Measurements from ENCODE around the gene VSTM2A.

VSTM2A gene

GRCh38 chr7:54550471-54550870 lies 8.3 kb downstream of the VSTM2A start:
- no peaks in the 10 kb centered on the region for H3K79me2 ChIP-seq (ENCODE audit: control insufficient read depth, insufficient read depth, low read length, unreplicated experiment)
- no peaks in the 10 kb centered on the region for H3K4me1 ChIP-seq (ENCODE audit: control insufficient read depth, insufficient read depth, low read length, unreplicated experiment)
- H3K27me3 ChIP-seq (ENCODE audit: insufficient read depth, low read length): peaks cover 26% of the 10 kb centered on the region
- H3K36me3 ChIP-seq (ENCODE audit: insufficient read depth, low read length): no peaks in the 10 kb centered on the region
- no peak overlapping the region for H2AFZ ChIP-seq (ENCODE audit: low read length, unreplicated experiment)
- no peak overlapping the region for H3K27ac ChIP-seq (ENCODE audit: low read depth, low read length)
- no peak overlapping the region for H3K4me3 ChIP-seq (ENCODE audit: low read depth, low read length)

GRCh38 chr7:54556121-54556520 lies 13.9 kb downstream of the VSTM2A start:
- H2AFZ ChIP-seq (ENCODE audit: low read length, unreplicated experiment): no peak overlapping the region
- H3K4me1 ChIP-seq (ENCODE audit: control insufficient read depth, insufficient read depth, low read length, unreplicated experiment): no peaks in the 10 kb centered on the region
- H3K27ac ChIP-seq (ENCODE audit: low read depth, low read length): no peak overlapping the region
- no peaks in the 10 kb centered on the region for H3K36me3 ChIP-seq (ENCODE audit: insufficient read depth, low read length)
- H3K79me2 ChIP-seq (ENCODE audit: control insufficient read depth, insufficient read depth, low read length, unreplicated experiment): no peaks in the 10 kb centered on the region
- H3K27me3 ChIP-seq (ENCODE audit: insufficient read depth, low read length): no peaks in the 10 kb centered on the region
- H3K4me3 ChIP-seq (ENCODE audit: low read depth, low read length): no peak overlapping the region

- H3K4me1 ChIP-seq (ENCODE audit: control insufficient read depth, insufficient read depth, low read length, unreplicated experiment): no peaks in the 10 kb centered on the region
- no peaks in the 10 kb centered on the region for H3K27me3 ChIP-seq (ENCODE audit: insufficient read depth, low read length)
- no peak overlapping the region for H3K27ac ChIP-seq (ENCODE audit: low read depth, low read length)
- no peak overlapping the region for H3K4me3 ChIP-seq (ENCODE audit: low read depth, low read length)
- no peaks in the 10 kb centered on the region for H3K36me3 ChIP-seq (ENCODE audit: insufficient read depth, low read length)
- no peak overlapping the region for H2AFZ ChIP-seq (ENCODE audit: low read length, unreplicated experiment)
- no peaks in the 10 kb centered on the region for H3K79me2 ChIP-seq (ENCODE audit: control insufficient read depth, insufficient read depth, low read length, unreplicated experiment)
Measured at GRCh38 chr7:54559401-54559800, 17.2 kb downstream of the VSTM2A start.

DNA sequence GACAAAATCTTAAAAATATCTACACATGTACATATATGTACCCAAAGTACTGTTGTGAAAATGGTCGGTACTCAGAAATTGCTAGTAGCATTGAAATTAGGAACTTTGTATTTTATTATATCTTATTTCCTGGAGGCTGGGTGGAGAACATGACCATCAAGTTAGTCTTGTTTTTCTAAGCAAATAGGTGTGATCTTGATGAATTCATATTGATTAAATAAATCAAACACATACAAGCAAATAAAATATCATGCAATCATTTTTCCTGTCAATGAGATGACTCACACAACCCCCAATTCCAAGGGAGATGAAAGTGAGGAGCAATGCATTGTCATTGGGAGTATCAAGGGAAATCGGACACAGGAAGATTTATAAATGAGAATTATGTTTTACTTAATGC lies 18.0 kb downstream of the VSTM2A start:
- Histone ChIP-seq H3K36me3 (ENCODE audit: insufficient read depth, low read length) (no peaks in the 10 kb centered on the region), H2AFZ (ENCODE audit: low read length, unreplicated experiment) (no peak overlapping the region), H3K27me3 (ENCODE audit: insufficient read depth, low read length) (no peaks in the 10 kb centered on the region), H3K4me3 (ENCODE audit: low read depth, low read length) (no peak overlapping the region), H3K27ac (ENCODE audit: low read depth, low read length) (no peak overlapping the region), H3K4me1 (ENCODE audit: control insufficient read depth, insufficient read depth, low read length, unreplicated experiment) (no peaks in the 10 kb centered on the region), H3K79me2 (ENCODE audit: control insufficient read depth, insufficient read depth, low read length, unreplicated experiment) (no peaks in the 10 kb centered on the region)

- H2AFZ ChIP-seq (ENCODE audit: low read length, unreplicated experiment): no peak overlapping the region
- no peaks in the 10 kb centered on the region for H3K27me3 ChIP-seq (ENCODE audit: insufficient read depth, low read length)
- no peak overlapping the region for H3K4me3 ChIP-seq (ENCODE audit: low read depth, low read length)
- H3K4me1 ChIP-seq (ENCODE audit: control insufficient read depth, insufficient read depth, low read length, unreplicated experiment): no peaks in the 10 kb centered on the region
- no peaks in the 10 kb centered on the region for H3K36me3 ChIP-seq (ENCODE audit: insufficient read depth, low read length)
- no peak overlapping the region for H3K27ac ChIP-seq (ENCODE audit: low read depth, low read length)
- no peaks in the 10 kb centered on the region for H3K79me2 ChIP-seq (ENCODE audit: control insufficient read depth, insufficient read depth, low read length, unreplicated experiment)
Measured at GRCh38 chr7:54560723-54561122, 18.5 kb downstream of the VSTM2A start.

DNA sequence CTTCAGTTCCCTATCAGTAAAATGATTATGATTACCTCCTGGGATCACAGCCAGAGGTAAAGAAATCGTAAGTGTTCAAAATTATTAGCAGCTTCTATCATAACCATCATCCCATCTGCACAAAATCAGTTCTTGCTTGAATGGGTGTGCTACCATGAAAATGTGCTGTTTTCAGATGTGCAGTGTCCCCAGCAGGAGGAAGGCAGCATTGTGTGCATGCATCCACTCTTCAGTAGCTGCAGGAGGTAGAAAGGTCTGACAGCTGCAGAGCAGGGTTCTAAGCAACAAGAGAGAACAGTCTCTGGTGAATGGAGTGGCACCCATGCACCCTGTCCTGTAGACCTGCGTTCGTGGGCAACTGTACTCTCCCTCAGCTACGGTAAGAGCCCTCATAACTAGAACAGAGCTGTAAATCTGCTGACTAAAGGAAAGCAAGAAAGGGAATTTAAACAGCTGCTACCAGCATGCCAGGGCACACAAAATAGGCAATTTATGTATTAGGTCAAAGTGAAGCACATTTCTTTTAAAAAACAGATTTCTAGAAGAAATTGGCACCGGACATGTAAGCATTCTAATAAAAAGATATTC lies 21.2 kb downstream of the VSTM2A start:
- Histone ChIP-seq H2AFZ (ENCODE audit: low read length, unreplicated experiment) (no peak overlapping the region), H3K4me3 (ENCODE audit: low read depth, low read length) (no peak overlapping the region), H3K27ac (ENCODE audit: low read depth, low read length) (no peak overlapping the region), H3K36me3 (ENCODE audit: insufficient read depth, low read length) (no peaks in the 10 kb centered on the region), H3K27me3 (ENCODE audit: insufficient read depth, low read length) (no peaks in the 10 kb centered on the region), H3K79me2 (ENCODE audit: control insufficient read depth, insufficient read depth, low read length, unreplicated experiment) (no peaks in the 10 kb centered on the region), H3K4me1 (ENCODE audit: control insufficient read depth, insufficient read depth, low read length, unreplicated experiment) (no peaks in the 10 kb centered on the region)

- no peaks in the 10 kb centered on the region for H3K27me3 ChIP-seq (ENCODE audit: insufficient read depth, low read length)
- H3K4me1 ChIP-seq (ENCODE audit: control insufficient read depth, insufficient read depth, low read length, unreplicated experiment): no peaks in the 10 kb centered on the region
Measured at GRCh38 chr7:54565432-54565831, 23.3 kb downstream of the VSTM2A start.

DNA sequence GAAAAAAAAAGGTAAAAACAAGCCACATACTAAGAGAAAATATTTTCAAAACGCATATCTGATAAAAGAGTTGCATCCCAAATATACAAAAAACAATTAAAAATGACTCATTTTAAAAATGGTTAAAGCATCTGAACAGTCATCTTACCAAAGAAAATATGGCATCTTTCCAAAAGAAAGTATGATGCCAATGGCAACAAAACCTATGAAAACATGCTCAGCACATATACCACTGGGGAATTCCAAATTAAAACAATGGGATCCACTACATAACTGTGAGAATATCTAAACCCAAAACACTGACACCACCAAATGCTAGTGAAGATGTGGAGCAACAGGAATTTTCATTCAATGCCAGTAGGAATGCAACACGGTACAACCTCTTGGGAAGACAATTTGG lies 39.3 kb downstream of the VSTM2A start:
- Histone ChIP-seq H2AFZ (ENCODE audit: low read length, unreplicated experiment) (no peak overlapping the region), H3K4me1 (ENCODE audit: control insufficient read depth, insufficient read depth, low read length, unreplicated experiment) (no peaks in the 10 kb centered on the region), H3K27ac (ENCODE audit: low read depth, low read length) (no peak overlapping the region), H3K36me3 (ENCODE audit: insufficient read depth, low read length) (no peaks in the 10 kb centered on the region), H3K79me2 (ENCODE audit: control insufficient read depth, insufficient read depth, low read length, unreplicated experiment) (no peaks in the 10 kb centered on the region), H3K27me3 (ENCODE audit: insufficient read depth, low read length) (no peaks in the 10 kb centered on the region), H3K4me3 (ENCODE audit: low read depth, low read length) (no peak overlapping the region)

More at GRCh38 chr7:54565432-54565831, 23.3 kb downstream of the VSTM2A start:
- H3K79me2 ChIP-seq (ENCODE audit: control insufficient read depth, insufficient read depth, low read length, unreplicated experiment): no peaks in the 10 kb centered on the region
- no peak overlapping the region for H2AFZ ChIP-seq (ENCODE audit: low read length, unreplicated experiment)
- no peak overlapping the region for H3K27ac ChIP-seq (ENCODE audit: low read depth, low read length)
- no peaks in the 10 kb centered on the region for H3K36me3 ChIP-seq (ENCODE audit: insufficient read depth, low read length)
- H3K4me3 ChIP-seq (ENCODE audit: low read depth, low read length): no peak overlapping the region

- Histone ChIP-seq H3K4me1 (ENCODE audit: control insufficient read depth, insufficient read depth, low read length, unreplicated experiment) (no peaks in the 10 kb centered on the region), H3K36me3 (ENCODE audit: insufficient read depth, low read length) (no peaks in the 10 kb centered on the region), H3K79me2 (ENCODE audit: control insufficient read depth, insufficient read depth, low read length, unreplicated experiment) (no peaks in the 10 kb centered on the region), H3K27me3 (ENCODE audit: insufficient read depth, low read length) (no peaks in the 10 kb centered on the region), H2AFZ (ENCODE audit: low read length, unreplicated experiment) (no peak overlapping the region), H3K4me3 (ENCODE audit: low read depth, low read length) (no peak overlapping the region), H3K27ac (ENCODE audit: low read depth, low read length) (no peak overlapping the region)
Measured at GRCh38 chr7:54591404-54592386, 49.5 kb downstream of the VSTM2A start.

DNA sequence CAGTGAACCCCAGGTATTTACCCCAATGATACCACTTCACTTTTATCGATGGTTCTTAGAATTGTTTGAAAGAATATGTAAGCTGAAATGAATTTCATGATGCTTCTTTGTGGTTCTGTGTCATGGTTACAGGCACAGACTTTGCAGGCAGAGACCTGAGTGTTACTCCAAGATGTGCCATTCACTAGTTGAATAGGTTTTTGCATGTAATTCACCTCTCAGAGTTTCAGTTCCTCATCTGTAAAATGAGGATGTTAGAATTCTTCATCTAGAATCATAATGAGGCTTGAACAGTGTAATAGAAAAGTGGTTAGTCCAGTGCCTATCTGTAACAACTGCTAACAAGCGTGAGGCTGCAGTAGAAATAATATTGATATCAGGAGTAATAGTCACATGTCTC lies 54.6 kb downstream of the VSTM2A start:
- no peak overlapping the region for H3K4me3 ChIP-seq (ENCODE audit: low read depth, low read length)
- H3K27me3 ChIP-seq (ENCODE audit: insufficient read depth, low read length): no peaks in the 10 kb centered on the region
- H3K27ac ChIP-seq (ENCODE audit: low read depth, low read length): no peak overlapping the region
- no peak overlapping the region for H2AFZ ChIP-seq (ENCODE audit: low read length, unreplicated experiment)
- H3K79me2 ChIP-seq (ENCODE audit: control insufficient read depth, insufficient read depth, low read length, unreplicated experiment): no peaks in the 10 kb centered on the region
- H3K4me1 ChIP-seq (ENCODE audit: control insufficient read depth, insufficient read depth, low read length, unreplicated experiment): no peaks in the 10 kb centered on the region
- no peaks in the 10 kb centered on the region for H3K36me3 ChIP-seq (ENCODE audit: insufficient read depth, low read length)

GRCh38 chr7:54615537-54615936 lies 73.4 kb downstream of the VSTM2A start:
- Histone ChIP-seq H3K36me3 (ENCODE audit: insufficient read depth, low read length) (no peaks in the 10 kb centered on the region), H2AFZ (ENCODE audit: low read length, unreplicated experiment) (no peak overlapping the region), H3K27ac (ENCODE audit: low read depth, low read length) (no peak overlapping the region), H3K4me3 (ENCODE audit: low read depth, low read length) (no peak overlapping the region), H3K27me3 (ENCODE audit: insufficient read depth, low read length) (no peaks in the 10 kb centered on the region), H3K4me1 (ENCODE audit: control insufficient read depth, insufficient read depth, low read length, unreplicated experiment) (no peaks in the 10 kb centered on the region), H3K79me2 (ENCODE audit: control insufficient read depth, insufficient read depth, low read length, unreplicated experiment) (no peaks in the 10 kb centered on the region)
